Progenitor cell of endocrine pancreas (in vitro differentiated cells): ENCODE measurements around the gene SLC4A3. TPM values are rescaled to one million over a fixed set of nuclear protein-coding genes. Genes with fewer than 3 reads are reported as not detected.

ENCODE experiments used
- DNase-seq: peaks from one replicate; pipeline ENCODE4 v3.0.0; 2021; ENCODE audit warnings: low spot score; ENCODE audit not compliant: unreplicated experiment
- H3K27ac Mint-ChIP-seq: 2 replicates; pipeline ENCODE4 v1.8.0; 2021; ENCODE audit warnings: mild to moderate bottlenecking, moderate library complexity, mixed read lengths
- H3K27me3 Mint-ChIP-seq: 2 replicates; pipeline ENCODE4 v1.8.0; 2021; ENCODE audit warnings: mixed read lengths
- H3K36me3 Mint-ChIP-seq: 2 replicates; pipeline ENCODE4 v1.8.0; 2022; ENCODE audit warnings: mixed read lengths; ENCODE audit not compliant: insufficient read depth
- H3K4me1 Mint-ChIP-seq: 2 replicates; pipeline ENCODE4 v1.8.0; 2021; ENCODE audit warnings: low read depth, mixed read lengths
- H3K4me3 Mint-ChIP-seq: 2 replicates; pipeline ENCODE4 v1.8.0; 2021; ENCODE audit warnings: low read depth, mild to moderate bottlenecking, moderate library complexity, mixed read lengths
- H3K9me3 Mint-ChIP-seq: 2 replicates; pipeline ENCODE4 v1.8.0; 2021; ENCODE audit warnings: low read depth, mixed read lengths
- CTCF ChIP-seq: fragments of 200-600 bp; sonication (generic); IDR thresholded peaks from one replicate; pipeline ENCODE4 v1.5.0; 2021; ENCODE audit warnings: antibody characterized with exemption, mild to moderate bottlenecking; ENCODE audit not compliant: unreplicated experiment
- total RNA-seq: library from RNA; stranded (reverse); gene quantifications from 2 replicates; pipeline ENCODE4 v1.2.1, GENCODE V29; 2021

SLC4A3 gene
- total RNA-seq, 1 donor from 2014 or later = 17.0 TPM

GRCh38 chr2:219592736-219593135 is 34.7 kb upstream of the SLC4A3 start:
- peaks cover 2% of the 10 kb centered on the region for H3K27me3 Mint-ChIP-seq
- TF ChIP-seq CTCF = no peak
- no peak overlapping the region for H3K27ac Mint-ChIP-seq
- H3K4me1 Mint-ChIP-seq = peaks cover 12% of the 10 kb centered on the region
- no peak overlapping the region for H3K4me3 Mint-ChIP-seq
- H3K36me3 Mint-ChIP-seq = no peaks in the 10 kb centered on the region
- no peaks in the 10 kb centered on the region for H3K9me3 Mint-ChIP-seq
- no peak for DNase-seq

GRCh38 chr2:219593154-219593553 is 34.3 kb upstream of the SLC4A3 start:
- no peak overlapping the region for H3K27ac Mint-ChIP-seq
- H3K9me3 Mint-ChIP-seq = no peaks in the 10 kb centered on the region
- peaks cover 12% of the 10 kb centered on the region for H3K4me1 Mint-ChIP-seq
- TF ChIP-seq CTCF = no peak
- no peak overlapping the region for H3K4me3 Mint-ChIP-seq
- peaks cover 2% of the 10 kb centered on the region for H3K27me3 Mint-ChIP-seq
- H3K36me3 Mint-ChIP-seq = no peaks in the 10 kb centered on the region
- DNase-seq = no peak

GRCh38 chr2:219595256-219595655 is 32.2 kb upstream of the SLC4A3 start:
- no peaks in the 10 kb centered on the region for H3K9me3 Mint-ChIP-seq

GRCh38 chr2:219596954-219597551 is 30.4 kb upstream of the SLC4A3 start:
- H3K4me1 Mint-ChIP-seq = peaks cover 15% of the 10 kb centered on the region
- no peaks in the 10 kb centered on the region for H3K36me3 Mint-ChIP-seq
- peaks cover 2% of the 10 kb centered on the region for H3K27me3 Mint-ChIP-seq
- peak overlapping the region; percentile 100 for H3K27ac Mint-ChIP-seq
- no peak for TF ChIP-seq CTCF
- no peaks in the 10 kb centered on the region for H3K9me3 Mint-ChIP-seq
- H3K4me3 Mint-ChIP-seq = peak overlapping the region; percentile 97
- no peak for DNase-seq

More at GRCh38 chr2:219595256-219595655, 32.2 kb upstream of the SLC4A3 start:
- peak overlapping the region; percentile 85 for H3K27ac Mint-ChIP-seq
- DNase-seq = no peak
- peaks cover 2% of the 10 kb centered on the region for H3K27me3 Mint-ChIP-seq
- peak overlapping the region; percentile 7 for H3K4me3 Mint-ChIP-seq
- H3K4me1 Mint-ChIP-seq = peaks cover 15% of the 10 kb centered on the region
- H3K36me3 Mint-ChIP-seq = no peaks in the 10 kb centered on the region
- TF ChIP-seq CTCF = no peak

GRCh38 chr2:219597552-219598307 is 29.7 kb upstream of the SLC4A3 start, which contains the start of gene STK11IP:
Gene STK11IP (plus strand): TSS chr2:219597857. CDS start chr2:219598120, 263 bp downstream.
- H3K4me1 Mint-ChIP-seq = peaks cover 15% of the 10 kb centered on the region
- no peaks in the 10 kb centered on the region for H3K9me3 Mint-ChIP-seq
- peaks cover under 1% of the 10 kb centered on the region for H3K36me3 Mint-ChIP-seq
- H3K27ac Mint-ChIP-seq = peak within 1 kb of the TSS; percentile 100
- no peak for TF ChIP-seq CTCF
- H3K4me3 Mint-ChIP-seq = peak within 1 kb of the TSS; percentile 97
- DNase-seq = peak; percentile 90
- H3K27me3 Mint-ChIP-seq = no peaks in the 10 kb centered on the region
